Stimulated activated CD4-positive, alpha-beta T cell treated with anti-CD3 and anti-CD28 coated beads, Interleukin-4, amount 100 ng/mL, for 1 hour (primary cell): Measurements from ENCODE around the gene NUP214.
"Not testable (repeated sequence)": the region's sequence is repeated elsewhere in the genome, so short reads cannot be mapped to it uniquely, and the experiment has no call there.

ENCODE experiments used
- DNase-seq: peaks from one replicate; pipeline ENCODE4 v3.0.0-alpha.2; 2020

NUP214 gene

GRCh38 chr9:131237931-131238401, 112.6 kb downstream of the NUP214 start:
- peak; percentile 83 for DNase-seq

GRCh38 chr9:131238402-131239021, 113.1 kb downstream of the NUP214 start:
- DNase-seq: no peak

DNA sequence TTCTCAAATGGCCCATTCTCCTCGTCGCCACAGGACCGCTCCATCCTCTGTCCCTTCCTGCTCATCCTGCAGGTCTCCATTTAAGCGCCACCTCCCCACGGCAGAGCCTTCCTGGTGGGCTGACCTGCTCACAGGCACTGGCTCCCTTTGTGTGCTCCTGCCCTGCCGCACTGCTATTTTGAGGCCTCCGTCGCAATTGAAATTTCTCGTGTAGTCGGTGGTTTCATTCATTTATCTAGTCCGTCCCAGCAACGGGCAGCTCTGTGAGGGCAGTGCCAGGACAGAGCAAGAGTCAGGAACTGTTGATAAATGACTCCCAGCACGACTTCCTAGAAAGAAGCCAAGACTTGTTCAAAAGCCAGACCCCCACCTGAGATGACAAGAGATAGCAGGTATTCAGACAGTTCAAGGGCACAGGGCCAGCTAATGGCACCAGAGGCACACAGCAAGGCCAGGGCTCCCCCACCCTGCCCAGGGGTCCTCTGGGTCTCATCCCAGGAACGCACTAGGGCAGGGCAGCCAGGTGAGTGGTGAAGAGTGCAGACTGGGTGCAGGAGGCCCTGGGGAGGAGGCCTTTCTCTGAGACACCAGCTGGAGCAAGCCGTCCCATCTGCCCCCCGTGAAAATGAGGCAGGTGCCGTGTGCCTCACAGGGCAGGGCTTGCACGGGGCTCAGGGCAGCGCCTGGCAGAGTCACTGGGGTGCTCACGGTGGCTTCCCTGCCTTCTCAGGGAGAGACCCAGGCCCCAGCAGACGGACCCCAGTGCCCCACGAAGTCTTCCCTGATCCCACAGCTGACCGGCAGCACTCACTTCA, 114.0 kb downstream of the NUP214 start:
- DNase-seq: no peak

DNA sequence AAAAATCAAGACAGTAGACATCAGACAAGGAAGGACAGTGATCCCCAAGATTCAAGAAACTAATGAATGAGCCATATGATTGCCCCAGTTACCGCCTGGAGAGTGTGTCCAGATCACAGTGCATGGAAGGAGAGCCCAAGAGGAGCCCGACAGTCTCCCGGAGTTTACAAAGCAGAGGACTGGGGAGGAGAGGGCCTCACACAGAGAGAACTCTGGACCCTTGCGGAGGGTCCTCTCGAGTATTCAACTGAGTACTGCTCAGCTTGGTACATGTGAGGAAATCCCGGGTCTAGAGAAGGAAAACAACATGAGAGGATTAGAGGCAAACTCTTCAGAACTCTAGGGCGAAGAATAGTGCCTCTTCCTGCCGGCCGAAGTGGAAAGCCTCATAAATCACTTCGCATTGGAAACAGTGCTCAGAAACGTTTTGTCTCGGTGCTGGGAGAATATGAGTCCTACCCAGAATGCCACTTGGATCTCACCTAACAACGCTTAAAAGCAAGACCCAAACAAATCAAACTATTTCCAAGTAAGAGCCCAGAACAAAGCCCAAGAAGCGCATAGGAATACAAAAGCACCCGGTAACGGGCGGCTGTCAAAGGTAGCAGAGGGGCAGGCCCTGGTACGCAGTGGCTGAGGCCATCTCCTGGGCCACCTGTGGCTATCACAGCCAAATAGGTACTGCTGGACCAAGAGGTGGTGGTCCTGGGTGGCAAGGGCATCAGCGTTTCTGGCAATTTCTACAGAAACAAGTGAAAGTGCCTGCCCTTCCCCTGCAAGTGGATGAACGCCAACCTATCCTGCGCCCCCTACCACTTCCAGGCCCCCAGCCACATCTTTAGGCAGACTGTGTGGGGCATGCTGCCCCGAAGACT, 114.9 kb downstream of the NUP214 start:
- DNase-seq: no peak

- not testable (repeated sequence) for DNase-seq
Measured at GRCh38 chr9:131244331-131244730, 118.9 kb downstream of the NUP214 start.

DNA sequence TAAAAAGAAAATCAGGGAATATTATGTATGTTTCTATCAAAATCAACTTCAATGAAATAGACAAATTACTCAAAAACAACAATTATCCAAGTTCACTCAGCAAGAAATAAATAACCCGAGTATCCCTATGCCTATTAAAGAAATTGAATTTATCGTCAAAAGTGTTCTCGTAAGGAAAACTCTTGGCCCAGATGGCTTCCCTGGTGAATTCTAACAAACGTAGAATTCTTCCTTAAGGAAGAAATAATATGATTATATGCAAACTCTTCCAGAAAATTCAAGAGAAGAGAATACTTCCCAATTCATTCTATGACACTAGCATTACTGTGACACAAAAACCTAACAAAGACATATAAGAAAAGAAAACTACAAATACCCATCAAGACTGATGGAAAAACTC, 121.2 kb downstream of the NUP214 start:
- DNase-seq: no peak

- no peak for DNase-seq
Measured at GRCh38 chr9:131252120-131252519, 126.7 kb downstream of the NUP214 start.

GRCh38 chr9:131253891-131254491, 128.6 kb downstream of the NUP214 start:
- no peak for DNase-seq

- DNase-seq: no peak
Measured at GRCh38 chr9:131254626-131255025, 129.2 kb downstream of the NUP214 start.

- DNase-seq: no peak
Measured at GRCh38 chr9:131255676-131256197, 130.4 kb downstream of the NUP214 start.

GRCh38 chr9:131257266-131258025, 132.1 kb downstream of the NUP214 start:
- no peak for DNase-seq

- no peak for DNase-seq
Measured at GRCh38 chr9:131258186-131258585, 132.8 kb downstream of the NUP214 start.

DNA sequence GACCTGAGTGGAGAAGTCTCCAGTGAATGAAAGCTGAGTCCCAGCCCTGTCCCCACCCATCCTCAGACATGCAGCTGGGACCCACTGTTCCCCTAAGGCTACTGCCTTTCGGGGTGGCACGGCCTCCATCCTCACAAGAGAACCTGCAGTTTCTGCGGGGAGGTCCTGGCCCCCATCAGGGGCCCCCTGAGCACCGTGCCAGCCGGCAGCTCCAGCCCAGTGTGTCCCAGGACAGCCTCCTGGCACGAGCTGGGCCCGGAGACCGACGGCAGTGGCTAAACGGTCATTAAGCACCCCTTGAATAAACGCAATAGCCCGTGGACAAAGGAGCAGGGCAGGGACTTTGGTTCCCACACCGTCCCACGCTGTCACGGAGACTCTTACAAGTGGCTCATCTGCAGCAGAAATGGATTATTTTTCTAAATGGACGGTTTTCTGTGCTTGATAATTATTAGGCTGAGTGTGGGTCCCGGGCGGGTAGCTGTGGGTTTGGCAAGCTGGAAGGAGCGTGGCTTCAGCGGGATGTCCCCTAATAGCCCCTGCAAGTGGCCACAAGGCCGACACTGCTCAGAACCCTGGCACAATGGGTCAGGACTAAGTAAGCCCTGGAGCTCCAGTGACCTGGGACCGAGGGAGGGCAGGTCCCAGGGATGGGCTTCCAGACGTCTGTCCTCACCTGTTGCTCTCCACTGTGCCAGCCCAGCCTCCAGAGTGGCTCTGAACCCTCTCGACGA, 133.5 kb downstream of the NUP214 start:
- DNase-seq: no peak

- DNase-seq: no peak
Measured at GRCh38 chr9:131259432-131259898, 134.1 kb downstream of the NUP214 start.

DNA sequence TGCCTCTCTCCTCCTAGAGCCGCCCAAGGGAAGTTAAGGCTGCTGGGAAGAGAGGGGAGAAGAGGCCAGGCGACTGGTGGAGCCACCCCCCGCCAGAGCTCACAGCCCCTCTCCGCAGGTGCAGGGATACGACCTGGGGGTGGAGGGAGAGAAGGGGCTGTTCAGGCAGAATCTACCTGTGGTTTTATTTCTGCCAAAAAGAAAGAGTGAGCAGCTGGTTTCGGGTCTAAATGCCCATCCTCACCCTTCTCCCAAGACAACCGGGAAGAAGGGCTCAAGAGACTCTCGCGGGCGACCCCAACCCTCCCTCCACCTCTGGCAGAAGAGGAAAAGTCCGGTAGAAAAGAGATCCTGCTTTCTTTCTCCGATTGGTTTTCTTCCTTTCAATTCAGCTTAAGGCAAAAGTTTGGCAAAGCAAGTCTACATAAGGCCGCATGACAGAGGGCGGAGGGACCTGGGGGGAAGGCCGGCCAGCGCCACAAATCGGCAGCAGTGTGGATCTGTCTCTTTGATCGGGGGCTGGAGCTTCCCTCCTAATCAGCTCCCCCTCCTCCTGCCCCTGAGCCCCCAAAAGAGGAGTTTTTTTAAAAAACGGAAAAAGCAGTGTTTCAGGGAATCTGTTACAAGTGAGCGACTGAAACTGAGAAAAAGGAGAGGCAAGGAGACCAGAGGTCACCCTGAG, 134.7 kb downstream of the NUP214 start:
- no peak for DNase-seq

DNA sequence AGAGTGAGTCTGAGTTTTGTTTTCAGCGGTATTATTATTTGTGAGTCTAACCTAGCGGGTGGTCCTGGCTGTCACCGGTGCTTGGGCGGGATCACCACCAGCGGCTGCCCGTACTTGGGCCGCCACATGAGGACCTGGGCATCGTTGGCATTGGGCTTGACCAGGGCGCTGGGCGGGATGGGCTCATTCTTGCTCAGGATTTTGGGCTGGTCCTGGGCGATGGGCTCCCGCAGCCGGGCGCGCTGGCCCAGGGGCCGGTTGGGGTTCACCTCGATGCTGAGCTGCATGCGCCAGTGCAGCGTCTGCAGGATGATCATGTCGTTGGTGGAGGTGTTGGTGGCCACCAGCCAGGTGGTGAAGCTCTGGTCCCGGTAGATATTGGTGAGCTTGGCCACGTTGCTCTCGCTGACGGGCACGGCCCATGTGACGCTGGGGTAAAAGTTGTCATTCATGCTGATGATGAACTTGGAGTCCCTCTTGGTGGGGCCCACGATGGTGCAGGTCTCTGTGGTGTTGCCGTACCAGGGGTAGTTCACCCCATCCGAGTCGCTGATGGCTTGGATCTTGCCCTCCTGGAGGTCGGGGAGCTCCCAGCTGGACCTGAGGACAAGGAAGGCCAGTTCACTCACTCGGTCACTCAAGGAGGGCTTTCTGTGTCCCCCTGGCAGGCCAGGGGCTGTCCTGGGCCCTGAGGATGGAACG, 135.5 kb downstream of the NUP214 start:
- no peak for DNase-seq

- DNase-seq: no peak
Measured at GRCh38 chr9:131262327-131263032, 137.1 kb downstream of the NUP214 start.

DNA sequence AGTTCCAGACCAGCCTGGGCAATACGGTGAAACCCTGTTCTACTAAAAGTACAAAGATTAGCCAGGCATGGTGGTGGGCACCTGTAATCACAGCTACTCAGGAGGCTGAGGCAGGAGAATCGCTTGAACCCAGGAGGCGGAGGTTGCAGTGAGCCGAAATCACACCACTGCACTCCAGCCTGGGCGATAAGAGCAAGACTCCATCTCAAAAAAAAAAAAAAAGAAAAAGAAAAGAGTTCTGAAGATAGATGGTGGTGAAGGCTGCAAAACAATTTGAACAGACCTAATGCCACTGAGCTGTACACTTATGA, 137.6 kb downstream of the NUP214 start:
- DNase-seq: not testable (repeated sequence)

- no peak for DNase-seq
Measured at GRCh38 chr9:131263701-131264100, 138.3 kb downstream of the NUP214 start.
